SK-N-SH (cell line): ENCODE measurements around the gene DNAJC18. TPM values are rescaled to one million over a fixed set of nuclear protein-coding genes. Genes with fewer than 3 reads are reported as not detected.

ENCODE experiments used
- CTCF ChIA-PET: fragments of 300-600, 350-600 bp; formaldehyde crosslinking; extraction: SDS; loops from one replicate; lab custom pipeline; 2021; lab: Yijun Ruan, JAX
- POLR2A ChIA-PET: fragments of 350-600 bp; sonication (Branson Sonifier 250); formaldehyde crosslinking; extraction: SDS; loops from one replicate; lab custom pipeline; 2020; ENCODE audit warnings: antibody characterized with exemption, inconsistent platforms; lab: Yijun Ruan, JAX
- DNase-seq: peaks from one replicate; pipeline ENCODE4 v3.0.0; 2012
- H2AFZ ChIP-seq: fragments of 200-600 bp; sonication (generic); 2 replicates; pipeline ENCODE4 v1.8.1; 2016; ENCODE audit warnings: antibody characterized with exemption, mild to moderate bottlenecking, low read depth
- H3F3A ChIP-seq: fragments of 200-600 bp; sonication (generic); replicated peaks from 2 replicates; pipeline ENCODE3; 2016; ENCODE audit warnings: antibody characterized with exemption, mild to moderate bottlenecking; ENCODE audit not compliant: insufficient read depth
- H3K27ac ChIP-seq, 2 experiments: fragments of 200-500 bp in 1 of 2; fragments of 200-600 bp in 1 of 2; sonication (Bioruptor generic) in 1 of 2; sonication (generic), shearing (Covaris generic) in 1 of 2; 2 replicates each; pipeline versions ENCODE4 v1.5.1 to v1.6.1; 2014 to 2016; ENCODE audit warnings: low read depth in 2 of 2, inconsistent platforms in 1 of 2, low read length in 1 of 2, mild to moderate bottlenecking in 1 of 2, mixed read lengths in 1 of 2
- H3K27me3 ChIP-seq: fragments of 200-600 bp; sonication (generic), shearing (Covaris generic); 2 replicates; pipeline ENCODE4 v1.6.1; 2016; ENCODE audit warnings: mixed run types; ENCODE audit not compliant: insufficient read depth
- H3K36me3 ChIP-seq, 2 experiments: fragments of 200-500 bp in 1 of 2; fragments of 200-600 bp in 1 of 2; sonication (Bioruptor generic) in 1 of 2; sonication (generic) in 1 of 2; replicated peaks in 1 of 2; 2 replicates each; pipeline versions ENCODE3 to v1.5.1; 2014 to 2016; ENCODE audit warnings: low read length in 1 of 2, mild to moderate bottlenecking in 1 of 2; ENCODE audit not compliant: insufficient read depth in 2 of 2, control insufficient read depth in 1 of 2
- H3K4me1 ChIP-seq, 2 experiments: fragments of 200-500 bp in 1 of 2; fragments of 200-600 bp in 1 of 2; sonication (Bioruptor generic) in 1 of 2; sonication (generic), shearing (Covaris generic) in 1 of 2; 2 replicates each; pipeline versions ENCODE4 v1.5.1 to v1.6.1; 2014 to 2016; ENCODE audit warnings: low read depth in 1 of 2, low read length in 1 of 2, mixed run types in 1 of 2; ENCODE audit not compliant: insufficient read depth in 2 of 2, control insufficient read depth in 1 of 2
- H3K4me2 ChIP-seq: fragments of 200-600 bp; sonication (generic), shearing (Covaris generic); 2 replicates; pipeline ENCODE4 v1.6.1; 2017; ENCODE audit warnings: mixed run types
- H3K4me3 ChIP-seq, 2 experiments: fragments of 200-500 bp in 1 of 2; fragments of 200-600 bp in 1 of 2; sonication (Bioruptor generic) in 1 of 2; sonication (generic), shearing (Covaris generic) in 1 of 2; 2 replicates each; pipeline versions ENCODE4 v1.5.1 to v1.8.1; 2014 to 2016; ENCODE audit warnings: low read depth in 2 of 2, inconsistent platforms in 1 of 2, low read length in 1 of 2, mild to moderate bottlenecking in 1 of 2, mixed read lengths in 1 of 2, moderate library complexity in 1 of 2
- H3K79me2 ChIP-seq: fragments of 200-600 bp; sonication (generic); 2 replicates; pipeline ENCODE4 v1.8.1; 2017; ENCODE audit warnings: mild to moderate bottlenecking; ENCODE audit not compliant: insufficient read depth
- H3K9ac ChIP-seq: fragments of 200-600 bp; sonication (generic); 2 replicates; pipeline ENCODE4 v1.6.1; 2017; ENCODE audit warnings: mixed run types
- H3K9me2 ChIP-seq: fragments of 200-600 bp; sonication (generic); 2 replicates; pipeline ENCODE4 v1.6.1; 2017; ENCODE audit warnings: mixed run types
- H3K9me3 ChIP-seq: fragments of 200-600 bp; sonication (generic); 2 replicates; pipeline ENCODE4 v1.6.1; 2017; ENCODE audit warnings: mixed run types, mild to moderate bottlenecking, moderate library complexity
- H4K20me1 ChIP-seq: fragments of 200-600 bp; sonication (generic); 2 replicates; pipeline ENCODE4 v1.6.1; 2017; ENCODE audit warnings: mild to moderate bottlenecking, mixed run types; ENCODE audit not compliant: insufficient read depth
- ELF1 ChIP-seq: IDR thresholded peaks from 2 replicates; pipeline ENCODE4 v1.4.0; 2012
- GABPA ChIP-seq: IDR thresholded peaks from 2 replicates; pipeline ENCODE4 v1.4.0; 2012; ENCODE audit warnings: low read depth, mild to moderate bottlenecking
- NRF1 ChIP-seq: IDR thresholded peaks from 2 replicates; pipeline ENCODE4 v1.6.1; 2012; ENCODE audit warnings: low read depth, mild to moderate bottlenecking, low read length
- POLR2AphosphoS5 ChIP-seq: IDR thresholded peaks from 2 replicates; pipeline ENCODE4 v1.6.1; 2012; ENCODE audit warnings: low read depth, low read length
- RAD21 ChIP-seq: IDR thresholded peaks from 2 replicates; pipeline ENCODE4 v1.6.1; 2012; ENCODE audit warnings: mild to moderate bottlenecking, low read length
- RCOR1 ChIP-seq: fragments of 150-350 bp; IDR thresholded peaks from 2 replicates; pipeline ENCODE4 v1.6.1; 2017; ENCODE audit warnings: antibody characterized with exemption, low read length
- USF1 ChIP-seq: IDR thresholded peaks from 2 replicates; pipeline ENCODE4 v1.4.0; 2012; ENCODE audit warnings: low read depth, borderline replicate concordance
- USF2 ChIP-seq: fragments of 150-350 bp; IDR thresholded peaks from 2 replicates; pipeline ENCODE4 v1.6.1; 2017; ENCODE audit warnings: antibody characterized with exemption, low read length, low read depth, borderline replicate concordance
- WGBS: methylation state at CpG from one replicate; pipeline ENCODE4 v1.1.6; 2017; ENCODE audit warnings: low lambda C conversion rate; 5-methylcytosine and 5-hydroxymethylcytosine counted together
- polyA plus RNA-seq, 3 experiments: library from polyadenylated mRNA; depleted of rRNA; stranded (reverse); fragments of >200 nt; gene quantifications; 2 replicates each; pipeline ENCODE4 v1.2.3, GENCODE V29; 2012

Gene DNAJC18
- polyA plus RNA-seq, 1 of the 3 experiments (the other 2 are of a cell fraction), result 7.4 TPM

DNA sequence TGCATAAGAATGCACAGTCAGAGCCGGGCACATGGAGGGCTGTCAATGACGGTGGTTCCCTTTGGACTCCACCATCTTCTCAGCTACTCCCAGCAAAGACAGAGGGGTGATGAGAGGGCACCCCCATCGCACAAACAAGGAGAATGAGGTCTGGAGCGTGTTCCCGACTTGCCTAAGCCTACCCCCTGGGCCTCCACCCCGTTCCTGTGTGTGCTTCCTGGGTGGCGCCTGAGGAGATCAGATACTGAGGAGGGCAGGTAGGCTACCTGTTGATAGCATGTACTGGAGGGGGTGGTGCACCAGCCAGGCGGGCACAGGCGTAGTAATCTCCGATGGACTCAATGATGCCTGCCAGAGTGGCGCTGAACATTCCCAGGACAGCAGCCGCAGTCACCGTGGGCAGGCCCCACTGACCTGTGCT lies 60.4 kb downstream of the DNAJC18 start:
- 96% methylated on average over 12 of the region's 13 CpGs for WGBS

GRCh38 chr5:139378101-139378825 lies 61.1 kb downstream of the DNAJC18 start:
- no peak for DNase-seq
- Histone ChIP-seq H3K9me3 (no peaks in the 10 kb centered on the region), H3K27ac (no peak overlapping the region), H3K79me2 (no peaks in the 10 kb centered on the region), H3K36me3 (no peaks in the 10 kb centered on the region), H3K27me3 (no peaks in the 10 kb centered on the region), H3K9me2 (no peaks in the 10 kb centered on the region), H3K4me2 (no peak overlapping the region), H3K9ac (no peak overlapping the region), H3F3A (peaks cover 5% of the 10 kb centered on the region), H3K4me1 (peaks cover 8 to 15% of the 10 kb centered on the region in 2 experiments; a peak in 2 of 4 replicates), H2AFZ (no peak overlapping the region), H4K20me1 (peaks cover 7% of the 10 kb centered on the region; the same call in 1 of the 2 replicates), H3K4me3 (no peak overlapping the region)
- ChIA-PET POLR2A (interaction anchor here (0.6 kb wide), 1 partner anchor 15 kb away, joined by 3 read pairs; no protein-coding TSS in a partner anchor), CTCF (interaction anchor here (1.3 kb wide), 2 partner anchors 14 to 15 kb away, joined by 3 to 4 read pairs; no protein-coding TSS in a partner anchor)
- TF ChIP-seq RAD21, result no peak
- no peak for TF ChIP-seq ELF1
- no peak for TF ChIP-seq NRF1
- TF ChIP-seq GABPA, result no peak
- no peak for TF ChIP-seq USF1
- WGBS, result 93% methylated on average over 36 of the region's 47 CpGs

More for the DNA sequence above, 60.4 kb downstream of the DNAJC18 start:
- peaks cover 4 to 22% of the 10 kb centered on the region in 2 experiments; a peak in 2 of 4 replicates for H3K4me1 ChIP-seq
- H3K79me2 ChIP-seq, result no peaks in the 10 kb centered on the region
- TF ChIP-seq USF1 (no peak), POLR2AphosphoS5 (no peak), USF2 (no peak), ELF1 (no peak), RAD21 (no peak), RCOR1 (no peak), GABPA (no peak)
- H3K4me3 ChIP-seq, result no peak overlapping the region
- no peak overlapping the region for H3K27ac ChIP-seq
- H3K9me2 ChIP-seq, result no peaks in the 10 kb centered on the region
- no peak overlapping the region for H2AFZ ChIP-seq
- H3K9ac ChIP-seq, result no peak overlapping the region
- no peak overlapping the region for H3K4me2 ChIP-seq
- ChIA-PET POLR2A (interaction anchor here (0.6 kb wide), 1 partner anchor 16 kb away, joined by 3 read pairs; no protein-coding TSS in a partner anchor), CTCF (interaction anchor here (1.3 kb wide), 1 partner anchor 13 kb away, joined by 4 read pairs; no protein-coding TSS in a partner anchor)
- no peaks in the 10 kb centered on the region for H3K27me3 ChIP-seq
- no peak for DNase-seq
- no peaks in the 10 kb centered on the region for H3K9me3 ChIP-seq
- peaks cover 6% of the 10 kb centered on the region; the same call in 1 of the 2 replicates for H4K20me1 ChIP-seq
- peaks cover 3% of the 10 kb centered on the region for H3F3A ChIP-seq
- H3K36me3 ChIP-seq, result no peaks in the 10 kb centered on the region
